GM12873 (cell line): ENCODE results near the gene SURF4.

Source experiments
- TF ChIP-seq, protein P1 (sequence below): IDR thresholded peaks from 2 replicates; pipeline ENCODE4 v1.5.1; 2012; ENCODE audit warnings: low read depth, mild to moderate bottlenecking, moderate library complexity, low read length, control low read depth; ENCODE audit not compliant: insufficient read depth; ENCODE audit errors: missing control alignments

SURF4 gene

DNA sequence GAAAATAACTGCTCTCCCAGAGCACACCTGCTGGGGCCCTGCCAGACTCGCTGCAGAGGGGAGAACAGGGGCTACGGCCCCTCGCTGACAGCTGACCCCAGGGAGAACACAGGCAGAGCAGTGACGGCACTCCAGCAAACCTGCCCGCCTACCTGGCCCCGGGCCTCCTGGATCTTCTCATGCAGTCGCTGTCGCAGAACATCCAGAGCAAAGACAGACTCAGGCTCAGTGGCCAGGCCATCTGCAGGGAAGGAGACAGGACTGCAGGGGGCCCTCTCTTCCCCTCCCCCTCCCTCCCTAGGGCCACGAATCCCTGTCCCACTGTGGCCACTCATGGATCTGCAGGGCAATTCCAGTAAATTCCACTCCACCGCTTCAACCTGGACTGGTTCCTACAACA lies 42.3 kb downstream of the SURF4 start:
- TF ChIP-seq, protein P1, sequence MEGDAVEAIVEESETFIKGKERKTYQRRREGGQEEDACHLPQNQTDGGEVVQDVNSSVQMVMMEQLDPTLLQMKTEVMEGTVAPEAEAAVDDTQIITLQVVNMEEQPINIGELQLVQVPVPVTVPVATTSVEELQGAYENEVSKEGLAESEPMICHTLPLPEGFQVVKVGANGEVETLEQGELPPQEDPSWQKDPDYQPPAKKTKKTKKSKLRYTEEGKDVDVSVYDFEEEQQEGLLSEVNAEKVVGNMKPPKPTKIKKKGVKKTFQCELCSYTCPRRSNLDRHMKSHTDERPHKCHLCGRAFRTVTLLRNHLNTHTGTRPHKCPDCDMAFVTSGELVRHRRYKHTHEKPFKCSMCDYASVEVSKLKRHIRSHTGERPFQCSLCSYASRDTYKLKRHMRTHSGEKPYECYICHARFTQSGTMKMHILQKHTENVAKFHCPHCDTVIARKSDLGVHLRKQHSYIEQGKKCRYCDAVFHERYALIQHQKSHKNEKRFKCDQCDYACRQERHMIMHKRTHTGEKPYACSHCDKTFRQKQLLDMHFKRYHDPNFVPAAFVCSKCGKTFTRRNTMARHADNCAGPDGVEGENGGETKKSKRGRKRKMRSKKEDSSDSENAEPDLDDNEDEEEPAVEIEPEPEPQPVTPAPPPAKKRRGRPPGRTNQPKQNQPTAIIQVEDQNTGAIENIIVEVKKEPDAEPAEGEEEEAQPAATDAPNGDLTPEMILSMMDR = no peak

GRCh38 chr9:133333011-133333410 lies 42.8 kb downstream of the SURF4 start:
- TF ChIP-seq, protein P1 = no peak

GRCh38 chr9:133332381-133332730 lies 43.5 kb downstream of the SURF4 start:
- TF ChIP-seq, protein P1 = no peak

- TF ChIP-seq, protein P1 = no peak
Observed at GRCh38 chr9:133331641-133332380, 44.0 kb downstream of the SURF4 start.

DNA sequence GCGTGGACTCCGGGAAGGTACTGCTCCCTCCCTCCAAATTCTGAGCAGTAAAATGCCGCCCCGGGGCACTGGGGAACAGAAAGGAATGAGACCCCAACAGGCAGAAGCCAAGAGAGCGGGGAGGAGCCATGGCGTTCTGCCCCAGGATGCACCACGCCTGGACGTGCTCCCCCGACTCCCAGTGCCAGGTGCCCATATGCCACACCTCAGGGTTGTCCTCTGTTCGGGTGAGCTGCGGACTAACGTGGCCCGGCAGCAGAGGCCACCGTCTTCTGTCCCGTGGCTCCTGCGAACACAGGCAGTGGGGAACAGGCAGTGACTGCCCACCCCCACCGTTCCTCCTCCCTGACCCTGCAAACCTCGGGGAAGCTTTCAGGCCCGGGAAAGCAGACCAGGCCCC lies 44.6 kb downstream of the SURF4 start:
- TF ChIP-seq, protein P1 = no peak

DNA sequence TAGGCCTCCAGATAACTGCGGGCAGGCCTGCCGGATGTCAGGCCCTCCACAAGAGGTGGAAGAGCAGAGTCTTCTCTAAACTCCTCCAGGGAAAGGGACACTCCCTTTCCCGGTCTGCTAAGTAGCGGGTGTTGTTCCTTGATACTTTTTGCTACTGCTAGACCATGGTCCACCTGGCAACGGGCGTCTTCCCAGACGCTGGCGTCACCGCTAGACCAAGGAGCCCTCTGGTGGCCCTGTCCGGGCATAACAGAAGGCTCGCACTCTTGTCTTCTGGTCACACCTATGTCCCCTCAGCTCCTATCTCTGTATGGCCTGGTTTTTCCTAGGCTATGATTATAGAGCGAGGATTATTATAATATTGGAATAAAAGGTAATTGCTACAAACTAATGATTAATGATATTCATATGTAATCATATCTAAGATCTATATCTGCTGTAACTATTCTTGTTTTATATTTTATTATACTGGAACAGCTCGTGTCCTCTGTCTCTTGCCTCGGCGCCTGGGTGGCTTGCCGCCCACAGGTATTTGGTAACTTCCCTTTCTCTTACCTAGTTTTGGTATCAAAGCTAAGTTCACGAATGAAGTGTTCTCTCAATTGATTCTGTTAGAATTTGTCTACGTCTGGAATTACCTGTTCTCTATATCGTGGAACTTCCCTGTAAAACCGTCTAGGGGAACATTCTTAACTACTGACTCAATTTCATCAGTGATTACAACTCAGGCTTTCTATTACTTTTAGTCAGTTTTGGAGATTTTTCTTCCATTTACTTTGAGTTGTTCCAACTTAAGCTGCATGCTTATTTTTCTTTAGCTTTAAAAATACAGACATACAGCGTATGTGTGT lies 46.3 kb downstream of the SURF4 start:
- TF ChIP-seq, protein P1 = peak; percentile 59

- TF ChIP-seq, protein P1 = no peak
Observed at GRCh38 chr9:133327834-133328484, 47.9 kb downstream of the SURF4 start.
